DLD1 (cell line): ENCODE results near the gene NSFL1C.

Experiments used
- in situ Hi-C: cut with HindIII; loops from 2 replicates; pipeline ENCODE4 v1.10.0; 2017; ENCODE audit warnings: low sequenced_read_pairs

NSFL1C gene

DNA sequence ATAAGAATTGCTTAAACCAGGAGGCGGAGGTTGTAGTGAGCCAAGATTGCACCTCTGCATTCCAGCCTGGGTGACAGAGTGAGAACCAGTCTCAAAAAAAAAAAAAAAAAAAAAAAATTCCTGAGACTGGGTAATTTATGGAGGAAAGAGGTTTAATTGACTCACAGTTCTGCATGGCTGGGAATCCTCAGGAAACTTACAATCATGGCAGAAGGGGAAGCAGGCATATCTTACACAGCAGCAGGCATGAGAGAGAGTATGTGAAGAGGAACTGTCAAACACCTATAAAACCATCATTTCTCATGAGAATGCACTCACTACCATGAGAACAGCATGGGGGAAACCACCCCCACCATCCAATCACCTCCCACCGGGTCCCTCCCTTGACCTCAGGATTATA lies 72.0 kb downstream of the NSFL1C start:
- in situ Hi-C loops, result no loop called here

- in situ Hi-C loops, result no loop called here
Measured at GRCh38 chr20:1393507-1393882, 73.2 kb downstream of the NSFL1C start.

GRCh38 chr20:1392693-1393506 lies 73.7 kb downstream of the NSFL1C start, which contains the start of gene FKBP1A:
TSS of gene FKBP1A (minus strand) at chr20:1393054. CDS start at chr20:1392998, 56 bp downstream.
- in situ Hi-C loops, result no loop called here

DNA sequence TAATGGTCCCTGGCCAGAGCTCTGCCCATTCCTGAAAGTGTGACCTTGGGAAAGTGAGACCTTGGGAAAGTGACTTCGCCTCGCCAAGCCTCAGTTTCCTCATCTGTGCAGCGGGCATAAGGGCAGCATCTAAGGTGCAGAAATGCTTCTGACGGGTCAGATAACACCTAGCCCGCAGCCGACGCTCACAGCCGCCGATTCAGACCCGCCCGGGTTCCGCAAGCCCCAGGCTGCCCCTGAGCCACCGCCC lies 74.3 kb downstream of the NSFL1C start:
- in situ Hi-C loops, result no loop called here
